HG02852 (cell line): ENCODE measurements around the gene DCAF11.

Experiments
- ATAC-seq: cut with Tn5 transposase; IDR thresholded peaks from one replicate; pipeline ENCODE4 v1.9.1; 2021; ENCODE audit warnings: mild to moderate bottlenecking, moderate library complexity; ENCODE audit not compliant: unreplicated experiment

Gene DCAF11

DNA sequence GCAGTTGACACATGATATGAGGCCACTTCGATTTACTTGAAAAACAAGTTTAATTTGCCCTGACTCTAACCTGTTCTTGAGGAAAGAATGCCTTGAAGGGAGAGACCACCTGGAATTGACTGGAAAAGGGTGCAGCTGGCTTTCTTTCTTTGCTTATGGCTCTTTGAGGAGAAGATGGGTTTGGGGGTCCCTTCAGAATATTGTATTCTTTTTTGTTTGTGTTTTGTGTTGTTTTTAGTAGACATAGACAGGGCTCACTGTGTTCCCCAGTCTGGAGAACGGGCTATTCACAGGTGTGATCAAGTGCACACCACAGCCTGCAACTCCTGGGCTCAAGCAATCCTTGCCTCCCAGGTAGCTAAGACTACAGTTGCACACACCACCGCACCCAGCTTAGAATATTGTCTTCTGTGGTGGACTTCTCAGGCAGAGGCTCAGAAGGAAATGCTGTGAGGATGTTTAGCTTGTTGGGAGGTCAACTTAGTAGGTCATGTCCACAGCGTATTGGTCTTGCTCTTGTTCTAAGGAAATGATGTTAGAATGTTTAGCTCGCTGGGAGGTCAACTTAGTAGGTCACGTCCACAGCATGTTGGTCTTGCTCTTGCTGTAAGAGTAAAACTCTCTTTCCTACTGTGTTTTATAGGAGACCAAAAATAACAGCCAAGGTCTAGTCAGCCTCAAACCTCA lies 1.7 kb downstream of the DCAF11 start:
- ATAC-seq: no peak

DNA sequence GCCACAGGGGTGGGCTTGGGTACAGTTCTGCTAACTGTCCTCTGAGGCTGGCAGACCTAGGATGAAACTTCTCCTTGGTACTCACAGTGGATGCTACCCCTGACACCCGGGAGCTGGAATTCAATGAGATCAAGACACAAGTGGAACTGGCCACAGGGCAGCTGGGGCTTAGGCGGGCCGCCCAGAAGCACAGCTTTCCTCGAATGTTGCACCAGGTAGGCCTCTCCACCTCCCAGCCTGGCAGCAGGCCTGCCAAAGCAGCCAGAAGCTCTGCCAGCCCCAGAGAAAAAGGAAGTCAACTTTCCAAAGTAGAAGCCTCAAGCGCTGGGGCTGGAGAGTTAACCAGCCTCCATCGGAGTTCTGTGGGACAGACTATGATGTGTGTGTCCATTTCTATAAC lies 2.6 kb downstream of the DCAF11 start:
- no peak for ATAC-seq

DNA sequence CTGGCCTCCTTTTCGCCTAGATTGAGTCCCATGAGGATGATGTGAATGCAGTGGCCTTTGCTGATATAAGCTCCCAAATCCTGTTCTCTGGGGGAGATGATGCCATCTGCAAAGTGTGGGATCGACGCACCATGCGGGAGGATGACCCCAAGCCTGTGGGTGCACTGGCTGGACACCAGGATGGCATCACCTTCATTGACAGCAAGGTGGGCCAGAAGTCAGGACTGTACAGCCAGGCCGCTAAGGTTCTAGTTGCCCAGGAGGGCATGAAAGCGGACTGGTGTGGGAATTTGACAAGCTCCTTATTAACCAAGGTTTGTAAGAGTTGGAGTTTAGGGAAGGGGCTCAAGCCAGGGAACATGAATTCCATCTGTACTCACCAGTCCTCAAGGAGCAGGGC lies 5.1 kb downstream of the DCAF11 start:
- no peak for ATAC-seq

DNA sequence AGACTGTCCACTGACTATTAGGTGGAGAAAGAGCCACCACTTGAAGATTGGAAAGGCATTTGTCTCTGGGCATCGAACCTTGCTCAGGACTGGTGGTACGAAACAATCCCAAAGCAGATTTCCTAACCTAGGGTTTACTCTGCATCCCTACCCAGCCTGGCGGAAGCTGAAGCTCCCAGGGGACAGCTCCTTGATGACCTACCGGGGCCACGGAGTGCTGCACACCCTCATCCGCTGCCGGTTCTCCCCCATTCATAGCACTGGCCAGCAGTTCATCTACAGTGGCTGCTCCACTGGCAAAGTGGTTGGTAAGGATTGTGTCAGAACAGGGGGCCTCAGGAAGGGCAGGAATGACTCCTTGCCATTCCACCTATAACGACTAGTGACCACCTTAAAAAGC lies 6.6 kb downstream of the DCAF11 start:
- ATAC-seq: no peak

DNA sequence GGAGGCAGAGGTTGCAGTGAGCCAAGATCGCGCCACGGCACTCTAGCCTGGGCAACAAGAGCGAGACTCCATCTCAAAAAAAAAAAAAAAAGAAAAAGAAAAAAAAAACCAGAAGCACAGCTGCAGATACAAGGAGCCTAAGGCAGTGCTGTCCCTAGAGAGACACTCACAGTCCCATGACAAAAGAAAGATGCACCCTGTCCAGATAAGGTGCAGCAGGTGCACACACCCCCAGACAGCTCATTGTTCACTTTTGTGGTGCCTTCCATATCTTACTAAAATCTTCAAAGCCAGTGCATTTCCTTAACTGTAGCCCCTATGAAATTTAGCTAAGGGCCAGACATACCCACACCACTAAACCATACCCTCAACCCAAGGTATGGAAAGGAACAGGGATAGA lies 7.8 kb downstream of the DCAF11 start:
- ATAC-seq: no peak

DNA sequence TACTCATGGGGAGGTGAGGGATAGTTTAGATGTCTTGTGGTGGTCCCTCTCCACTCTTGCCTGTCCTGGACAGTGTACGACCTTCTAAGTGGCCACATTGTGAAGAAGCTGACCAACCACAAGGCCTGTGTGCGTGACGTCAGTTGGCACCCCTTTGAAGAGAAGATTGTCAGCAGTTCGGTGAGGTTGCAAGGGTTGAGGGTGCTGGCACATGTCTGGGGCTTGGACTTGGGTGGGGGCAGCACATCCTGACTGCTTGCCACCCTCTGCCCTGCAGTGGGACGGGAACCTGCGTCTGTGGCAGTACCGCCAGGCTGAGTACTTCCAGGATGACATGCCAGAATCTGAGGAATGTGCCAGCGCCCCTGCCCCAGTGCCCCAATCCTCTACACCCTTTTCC lies 8.3 kb downstream of the DCAF11 start:
- no peak for ATAC-seq

DNA sequence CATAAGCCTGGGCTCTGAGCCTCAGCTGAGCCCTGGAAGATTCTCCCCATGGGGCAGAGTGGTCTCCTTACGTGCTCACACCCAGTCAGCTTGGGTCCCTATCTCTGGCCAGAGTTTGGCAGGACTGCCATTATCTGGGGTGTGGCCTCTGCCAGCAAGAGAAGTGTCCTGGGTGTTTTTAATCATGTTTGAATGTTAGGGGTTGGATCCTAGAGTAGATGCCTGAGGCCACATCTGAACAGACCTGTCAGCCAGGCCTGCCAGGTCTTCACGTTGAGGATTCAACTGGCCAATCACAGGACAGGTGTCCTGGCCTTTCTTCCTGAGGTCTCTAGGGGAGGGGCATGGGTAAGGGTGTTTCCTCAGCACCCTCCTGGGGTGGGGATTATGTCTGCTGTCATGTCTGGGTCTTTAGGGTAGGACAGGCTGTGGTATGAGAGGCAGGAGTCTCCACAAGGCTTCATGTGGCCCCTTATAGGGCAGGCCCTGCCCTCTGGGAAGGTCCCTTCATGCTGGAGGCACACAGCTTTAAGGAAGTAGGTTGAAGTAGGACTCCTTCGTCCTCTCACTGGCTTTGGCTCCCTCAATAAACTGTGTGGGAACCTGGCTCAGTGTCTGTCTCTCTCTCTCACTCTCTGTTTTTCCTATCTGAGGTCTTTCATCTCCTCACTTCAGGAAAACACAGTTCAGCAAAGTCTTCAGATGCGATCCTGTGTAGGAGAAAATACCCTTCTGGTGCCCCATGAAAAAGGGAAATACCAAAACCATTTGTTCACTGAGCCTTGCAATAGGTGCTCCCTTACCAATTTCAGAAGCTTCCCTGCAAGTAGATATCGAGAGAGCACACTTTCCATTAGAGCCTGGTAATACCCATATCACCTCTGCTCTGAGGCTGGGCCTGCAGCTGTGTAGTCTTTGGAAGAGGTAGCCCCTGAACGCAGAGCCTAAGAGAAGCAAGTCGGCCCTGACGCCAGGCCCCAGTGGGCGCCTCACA lies 9.1 kb downstream of the DCAF11 start:
- ATAC-seq: peak; percentile 59

- no peak for ATAC-seq
Measured at GRCh38 chr14:24126939-24127338, 12.4 kb downstream of the DCAF11 start.

GRCh38 chr14:24127673-24128072 lies 13.1 kb downstream of the DCAF11 start:
- no peak for ATAC-seq

DNA sequence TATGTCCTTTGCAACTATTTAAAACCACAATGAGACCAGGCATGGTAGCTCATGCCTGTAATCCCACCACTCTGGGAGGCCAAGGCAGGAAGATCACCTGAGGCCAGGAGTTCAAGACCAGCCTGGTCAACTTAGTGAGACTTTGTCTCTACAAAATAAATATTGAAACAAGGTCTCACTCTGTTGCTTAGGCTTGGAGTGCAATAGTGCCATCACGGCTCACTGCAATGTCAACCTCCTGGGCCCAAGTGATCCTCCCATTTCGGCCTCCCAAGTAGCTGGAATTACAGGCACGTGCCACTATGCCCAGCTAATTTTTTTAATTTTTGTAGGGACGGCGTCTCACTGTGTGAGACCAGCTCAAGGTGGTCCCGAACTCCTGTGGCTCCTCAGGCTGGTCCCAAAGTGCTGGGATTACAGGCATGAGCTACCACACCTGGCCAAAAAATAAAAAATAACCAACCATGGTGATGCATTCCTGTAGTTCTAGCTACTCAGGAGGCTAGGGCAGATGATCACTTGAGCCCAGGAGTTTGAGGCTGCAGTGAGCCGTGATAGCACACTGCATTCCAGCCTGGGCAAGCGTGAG lies 14.9 kb downstream of the DCAF11 start:
- ATAC-seq: no peak

DNA sequence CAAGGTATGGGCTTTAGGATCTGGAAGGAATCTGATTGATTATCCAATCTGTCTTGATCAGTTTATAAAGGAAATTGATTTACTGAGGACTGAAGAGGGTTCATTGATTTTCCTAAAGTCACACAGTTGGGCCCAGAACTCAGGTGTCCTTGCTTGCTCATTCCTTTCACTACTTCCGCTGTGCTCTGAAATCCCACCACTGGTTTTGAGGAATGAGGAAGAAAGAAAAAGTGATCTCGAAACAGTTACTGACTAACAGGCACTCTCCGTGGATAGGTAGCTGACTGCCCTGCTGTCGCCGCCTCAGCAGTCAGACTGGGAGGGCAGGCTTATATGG lies 15.8 kb downstream of the DCAF11 start, which contains the start of gene FITM1:
FITM1 (plus strand) TSS at position 280 of the 337 bp plus-strand sequence. CDS start 905 bp downstream, outside the sequence.
- ATAC-seq: no peak

GRCh38 chr14:24130717-24131548 lies 16.4 kb downstream of the DCAF11 start:
- ATAC-seq: no peak

- no peak for ATAC-seq
Measured at GRCh38 chr14:24131549-24131966, 17.0 kb downstream of the DCAF11 start.

DNA sequence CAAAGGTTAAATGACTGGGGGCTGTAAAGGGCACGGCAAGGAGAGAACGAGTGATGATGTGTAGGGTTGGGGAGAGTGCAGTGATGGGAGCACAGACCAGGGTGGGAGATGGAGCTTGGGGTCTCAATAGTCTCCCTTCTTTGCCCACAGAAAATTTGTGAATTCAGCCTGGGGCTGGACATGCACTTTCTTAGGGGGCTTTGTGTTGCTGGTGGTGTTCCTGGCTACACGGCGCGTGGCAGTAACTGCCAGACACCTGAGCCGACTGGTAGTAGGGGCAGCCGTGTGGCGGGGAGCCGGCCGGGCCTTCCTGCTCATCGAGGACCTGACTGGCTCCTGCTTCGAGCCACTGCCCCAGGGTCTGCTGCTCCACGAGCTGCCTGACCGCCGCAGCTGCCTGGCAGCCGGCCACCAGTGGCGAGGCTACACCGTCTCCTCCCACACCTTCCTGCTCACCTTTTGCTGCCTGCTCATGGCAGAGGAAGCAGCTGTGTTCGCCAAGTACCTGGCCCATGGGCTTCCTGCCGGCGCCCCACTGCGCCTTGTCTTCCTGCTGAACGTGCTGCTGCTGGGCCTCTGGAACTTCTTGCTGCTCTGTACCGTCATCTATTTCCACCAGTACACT lies 17.6 kb downstream of the DCAF11 start:
- no peak for ATAC-seq

DNA sequence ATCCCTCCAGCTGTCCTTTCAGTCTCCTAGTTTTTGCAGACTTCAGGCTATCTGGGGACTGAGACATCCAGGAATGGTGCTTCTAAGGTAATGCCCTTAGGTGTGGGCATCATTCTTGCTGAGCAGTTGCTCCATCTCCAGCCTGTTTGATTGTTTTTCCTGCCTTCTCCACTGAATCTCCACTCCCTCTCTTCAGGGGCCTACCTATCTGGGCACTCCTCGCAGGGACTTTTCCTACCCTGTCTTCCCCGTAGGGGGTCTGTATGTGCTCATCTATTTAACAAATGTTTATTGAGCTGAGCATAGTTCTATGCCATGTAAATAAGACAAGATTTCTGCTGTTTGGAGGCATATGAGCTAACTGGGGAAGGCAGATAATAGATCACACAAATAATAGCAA lies 18.4 kb downstream of the DCAF11 start:
- no peak for ATAC-seq

DNA sequence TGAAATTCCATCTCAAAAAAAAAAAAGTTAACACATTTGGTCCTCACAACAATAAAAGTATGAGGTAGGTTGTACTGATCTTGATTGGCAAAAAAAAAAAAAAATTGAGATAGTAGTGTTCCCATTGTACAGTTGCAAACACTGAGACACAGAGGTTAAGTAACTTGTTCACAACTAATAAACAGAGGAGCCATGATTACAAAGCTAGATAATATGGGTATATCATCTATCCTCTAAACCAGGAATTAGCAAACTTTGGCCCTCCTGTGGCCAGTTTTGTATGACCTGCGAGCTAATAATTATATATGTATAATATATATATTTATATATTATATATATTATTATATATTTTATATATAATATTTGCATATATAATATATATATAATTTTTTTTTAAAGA lies 19.2 kb downstream of the DCAF11 start:
- ATAC-seq: no peak

DNA sequence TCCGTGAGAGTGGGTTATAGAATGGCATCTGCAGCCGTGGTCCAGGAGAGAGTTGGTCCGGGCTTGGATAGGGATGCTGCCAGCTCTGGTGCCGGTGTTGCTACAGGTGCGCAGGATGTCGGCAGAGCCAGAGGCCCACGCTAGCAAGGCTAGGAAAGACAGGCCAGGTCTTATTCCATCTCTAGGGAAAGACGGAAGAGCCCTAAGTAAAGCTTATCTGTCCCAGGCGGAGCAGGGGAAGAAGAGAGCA lies 20.9 kb downstream of the DCAF11 start:
- ATAC-seq: no peak

DNA sequence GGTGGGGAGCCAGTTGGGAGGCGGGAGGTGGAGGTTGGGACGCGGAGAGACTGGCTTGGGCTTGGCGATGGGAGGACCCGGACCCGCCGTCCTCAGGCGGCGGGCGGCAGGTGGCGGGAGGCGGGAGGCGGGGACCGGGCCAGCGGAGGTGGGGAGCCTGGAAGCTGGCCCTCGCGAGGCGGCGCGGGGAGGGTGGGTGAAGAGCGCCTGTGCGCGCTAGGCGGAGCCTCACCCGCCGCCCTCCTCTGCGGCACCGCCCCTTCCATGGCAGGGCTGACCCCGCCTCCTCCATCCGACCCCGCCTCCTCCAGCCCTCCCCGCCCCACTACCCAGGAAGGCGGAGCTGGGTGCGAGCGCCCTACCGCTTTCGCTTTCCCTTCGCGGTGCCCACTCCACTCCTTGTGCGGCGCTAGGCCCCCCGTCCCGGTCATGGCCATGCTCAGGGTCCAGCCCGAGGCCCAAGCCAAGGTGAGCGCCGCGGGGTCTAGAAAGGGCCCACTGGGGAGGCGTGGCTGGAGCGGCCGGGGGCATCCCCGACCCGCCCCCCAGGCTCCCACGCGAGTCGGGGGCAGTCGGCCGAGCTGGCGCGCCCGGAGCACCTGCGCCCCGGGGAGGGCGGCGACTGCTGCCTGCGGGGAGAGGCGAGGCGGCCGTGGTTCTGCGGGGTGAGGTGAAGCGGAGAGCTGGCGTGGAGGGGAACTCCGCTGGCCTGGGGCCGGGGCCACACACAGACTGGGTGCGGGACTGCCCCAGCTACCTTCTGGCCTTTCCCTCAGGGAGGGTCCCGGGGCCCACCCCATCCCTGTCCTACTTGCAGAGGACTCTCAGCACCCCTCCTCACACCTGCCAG lies 21.5 kb downstream of the DCAF11 start, which contains the start of gene PSME1:
PSME1 (plus strand) TSS at position 361 of the 850 bp plus-strand sequence; CDS start at position 430, 69 bp downstream.
- ATAC-seq: peak; percentile 87

GRCh38 chr14:24136684-24137528 lies 22.3 kb downstream of the DCAF11 start:
- no peak for ATAC-seq
